HG02759 (cell line): ENCODE measurements around the gene ATPAF2.

Source experiments
- ATAC-seq: cut with Tn5 transposase; IDR thresholded peaks from one replicate; pipeline ENCODE4 v1.9.1; 2021; ENCODE audit warnings: mild to moderate bottlenecking, moderate library complexity; ENCODE audit not compliant: unreplicated experiment

Gene ATPAF2

GRCh38 chr17:18040261-18040858, 1.4 kb upstream of the ATPAF2 start:
- ATAC-seq: no peak

GRCh38 chr17:18039535-18040260, 730 bp upstream of the ATPAF2 start:
- ATAC-seq: peak; percentile 35

- no peak for ATAC-seq
Measured at GRCh38 chr17:18038149-18038850, 668 bp downstream of the ATPAF2 start.

GRCh38 chr17:18037486-18037885, 1.5 kb downstream of the ATPAF2 start:
- ATAC-seq: no peak

- no peak for ATAC-seq
Measured at GRCh38 chr17:18035704-18036103, 3.3 kb downstream of the ATPAF2 start.

- peak; percentile 75 for ATAC-seq
Measured at GRCh38 chr17:18033442-18034099, 5.4 kb downstream of the ATPAF2 start.

- ATAC-seq: no peak
Measured at GRCh38 chr17:18031955-18032354, 7.0 kb downstream of the ATPAF2 start.

GRCh38 chr17:18028952-18029540, 9.9 kb downstream of the ATPAF2 start:
- no peak for ATAC-seq

GRCh38 chr17:18028114-18028951, 10.6 kb downstream of the ATPAF2 start:
- ATAC-seq: no peak

GRCh38 chr17:18027280-18027679, 11.7 kb downstream of the ATPAF2 start:
- no peak for ATAC-seq

- no peak for ATAC-seq
Measured at GRCh38 chr17:18025945-18026776, 12.8 kb downstream of the ATPAF2 start.

- ATAC-seq: peak; percentile 53
Measured at GRCh38 chr17:18025241-18025944, 13.6 kb downstream of the ATPAF2 start.

- no peak for ATAC-seq
Measured at GRCh38 chr17:18021372-18021771, 17.6 kb downstream of the ATPAF2 start.

- no peak for ATAC-seq
Measured at GRCh38 chr17:18020971-18021370, 18.0 kb downstream of the ATPAF2 start.

- ATAC-seq: no peak
Measured at GRCh38 chr17:18019838-18020154, 19.2 kb downstream of the ATPAF2 start.

GRCh38 chr17:18018411-18018921, 20.5 kb downstream of the ATPAF2 start:
- no peak for ATAC-seq

GRCh38 chr17:18017958-18018357, 21.0 kb downstream of the ATPAF2 start:
- ATAC-seq: no peak

- ATAC-seq: no peak
Measured at GRCh38 chr17:18016426-18016825, 22.5 kb downstream of the ATPAF2 start.

- no peak for ATAC-seq
Measured at GRCh38 chr17:18015593-18015992, 23.4 kb downstream of the ATPAF2 start.
